Left ventricle myocardium superior (tissue), 1 donor: ENCODE results near the gene PPFIBP1. TPM values are rescaled to one million over a fixed set of nuclear protein-coding genes. Genes with fewer than 3 reads are reported as not detected.
A peak's percentile ranks its signal among the peaks of the same experiment; 100 is the strongest.

Experiments used
- ATAC-seq: fragments of 200-7000 bp; cut with Tn5 transposase; one replicate; pipeline ENCODE4 v1.9.1; 2020; ENCODE audit warnings: mild to moderate bottlenecking, moderate library complexity
- DNase-seq: peaks from one replicate; pipeline ENCODE4 v3.0.0-alpha.2; 2020
- intact Hi-C: fragments of 100-400 bp; cut with micrococcal nuclease; formaldehyde crosslinking; loops from one replicate; pipeline ENCODE4 v1.11.0; 2022
- long read RNA-seq: library from polyadenylated mRNA; unstranded; transcript quantifications from one replicate; pipeline ENCODE4 v2.0.0, GENCODE V29; 2021
- total RNA-seq: library from RNA; stranded (reverse); fragmentation: NEBNext Ultra II Directional; extraction: Animal tissue kit (Norgen Biotek cat#: 25700); gene quantifications from one replicate; pipeline ENCODE4 v1.2.1, GENCODE V29; 2021
- donor health status: DM: no; HTN: yes; CAD: no; lungs with severe emphysema.

PPFIBP1 gene
- 332 TPM for total RNA-seq
- long read RNA-seq, full-length matches to known transcripts = 6 of 182 reads
- long read RNA-seq, partial matches to known transcripts = 92 of 182 reads
- long read RNA-seq, other reads (novel, unspliced or antisense) = 84 of 182 reads

DNA sequence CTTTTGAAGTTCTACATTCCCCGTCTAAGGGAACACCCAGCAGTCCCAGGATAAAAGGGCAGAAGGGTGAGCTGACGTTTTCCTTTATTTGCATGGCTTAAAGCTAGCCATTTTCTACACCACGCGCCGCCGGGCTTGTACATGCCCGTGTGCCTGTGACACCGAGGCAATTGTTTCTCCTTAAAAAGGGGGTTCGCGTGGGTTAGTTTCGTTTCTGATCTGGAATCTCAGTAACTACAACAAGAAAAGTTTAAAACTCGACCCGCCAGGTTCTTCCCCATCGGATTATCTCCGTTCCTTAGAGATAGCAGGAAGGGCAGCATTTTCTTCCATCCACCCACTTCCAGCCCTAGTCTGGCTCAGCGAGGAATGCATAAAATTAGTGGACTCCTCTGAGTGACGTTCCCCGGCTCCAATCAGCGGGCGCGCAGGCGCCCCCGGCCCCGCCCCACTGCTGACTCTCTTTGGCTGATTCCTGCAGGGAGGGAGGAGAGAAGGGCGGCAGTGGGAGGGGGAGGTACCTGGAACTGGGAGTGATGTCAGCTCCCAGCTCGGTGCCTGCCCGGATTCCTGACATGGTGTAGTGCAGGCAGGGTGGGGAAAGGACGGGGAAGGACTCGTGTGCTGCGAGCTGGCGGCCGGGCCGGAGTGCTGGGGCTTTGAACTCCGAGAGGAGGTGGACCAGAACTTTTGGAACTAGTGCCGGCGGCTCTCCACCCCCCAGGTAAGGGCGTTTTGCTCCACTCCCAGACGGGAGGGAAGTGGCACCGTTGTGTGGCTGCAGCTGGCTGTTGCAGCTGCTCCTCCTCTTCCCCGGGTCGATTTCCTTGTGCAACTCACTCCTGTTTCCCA, at the start of gene PPFIBP1:
PPFIBP1 (plus strand) TSS at position 565 of the 852 bp plus-strand sequence. CDS start 109,191 bp downstream, outside the sequence.
- peak; percentile 98 for DNase-seq
- intact Hi-C loops = no loop called here
- ATAC-seq = peak; percentile 97

DNA sequence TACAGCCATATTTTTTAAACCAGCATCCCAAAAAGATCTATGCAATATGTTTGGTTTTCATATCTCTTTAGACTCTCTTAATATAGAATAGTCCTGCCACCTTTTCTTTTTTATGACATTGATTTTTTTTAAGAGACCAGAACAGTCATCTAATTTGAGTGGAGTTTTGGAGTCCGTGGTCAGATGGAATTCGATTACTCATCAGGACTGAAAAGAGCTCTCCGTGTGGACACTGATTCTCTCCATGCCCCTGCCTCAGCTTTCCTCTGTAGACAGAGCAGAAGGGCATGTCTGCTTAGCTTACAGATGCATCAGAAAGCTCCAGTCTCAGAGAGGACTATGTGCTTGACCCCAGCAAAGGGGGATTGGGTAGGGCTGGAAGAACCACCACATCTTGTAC, 49.7 kb upstream of the PPFIBP1 start:
- intact Hi-C loops = no loop called here
- ATAC-seq (peak; percentile 30), DNase-seq (no peak)

DNA sequence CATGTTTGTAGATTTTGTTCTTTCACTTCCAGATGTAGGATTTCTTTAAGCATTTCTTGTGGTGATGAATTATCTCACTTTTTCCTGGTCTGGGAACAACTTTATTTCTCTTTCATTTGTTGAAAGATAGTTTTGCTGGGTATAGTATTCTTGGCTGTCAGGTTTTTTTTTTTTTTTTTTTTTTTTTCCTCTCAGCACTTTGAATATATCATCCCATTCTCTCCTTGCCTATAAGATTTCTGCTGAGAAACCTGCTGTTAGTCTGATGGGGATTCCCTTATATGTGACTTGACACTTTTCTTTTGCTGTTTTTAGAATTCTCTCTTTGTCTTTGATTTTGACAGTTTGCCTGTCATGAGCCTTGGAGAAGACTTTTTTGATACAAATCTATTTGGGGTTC, 47.0 kb upstream of the PPFIBP1 start:
- ATAC-seq (no peak), DNase-seq (no peak)
- intact Hi-C loops = no loop called here

DNA sequence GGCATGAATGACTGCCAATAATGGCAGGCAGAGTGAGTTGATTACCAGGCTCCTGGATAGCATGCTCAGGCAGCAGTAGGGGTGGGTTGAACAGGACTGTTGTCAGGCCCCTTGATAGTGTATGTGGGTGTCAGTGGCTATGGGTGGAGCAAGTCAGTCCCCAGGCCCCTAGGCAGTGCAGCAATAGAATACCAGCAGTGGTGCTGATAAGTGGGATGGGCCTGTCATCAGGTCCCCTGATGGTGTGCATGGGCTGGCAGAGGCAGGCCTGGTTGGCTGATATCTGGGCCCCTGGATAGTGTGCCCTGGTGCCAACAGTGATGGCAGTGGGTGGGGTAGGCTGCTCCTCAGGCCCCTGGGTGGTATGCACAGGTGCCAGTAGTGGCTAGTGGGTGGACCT, 45.1 kb upstream of the PPFIBP1 start:
- DNase-seq (no peak), ATAC-seq (peak; percentile 64)
- intact Hi-C loops = no loop called here

DNA sequence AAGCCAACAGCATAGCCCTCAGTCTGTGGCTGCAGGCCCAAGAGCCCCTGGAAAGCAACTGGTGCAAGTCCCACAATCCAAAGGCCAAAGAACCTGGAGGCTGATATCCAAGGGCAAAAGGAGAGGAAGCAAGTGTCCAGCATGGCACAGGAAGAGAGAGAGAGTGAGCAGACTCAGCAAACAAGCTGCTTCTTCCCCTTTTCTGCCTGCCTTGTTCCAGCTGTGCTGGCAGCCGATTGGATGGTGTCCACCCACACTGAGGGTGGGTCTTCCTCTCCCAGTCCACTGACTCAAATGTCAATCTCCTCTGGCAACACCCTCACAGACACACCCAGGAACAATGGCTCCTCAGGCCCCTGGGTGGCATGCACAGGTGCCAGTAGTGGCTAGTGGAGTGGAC, 44.0 kb upstream of the PPFIBP1 start:
- ATAC-seq (no peak), DNase-seq (no peak)
- intact Hi-C loops = no loop called here

DNA sequence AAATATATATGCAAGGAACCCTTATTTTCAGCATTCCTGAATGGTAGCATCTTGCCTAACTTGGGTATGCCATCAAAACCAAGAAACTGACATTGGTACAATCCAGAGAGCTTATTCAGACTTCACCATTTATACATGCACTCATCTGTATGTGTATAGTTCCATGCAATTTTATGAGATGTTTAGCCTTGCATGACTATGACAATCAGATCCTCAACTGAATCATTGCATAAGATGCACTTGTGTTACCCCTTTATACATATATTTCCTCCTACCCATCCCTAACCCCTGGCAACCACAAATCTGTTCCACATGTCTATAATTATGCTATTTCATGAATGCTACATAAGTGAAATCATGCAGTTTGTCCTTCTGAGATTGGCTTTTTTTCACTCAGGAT, 37.0 kb upstream of the PPFIBP1 start:
- ATAC-seq = no peak
- intact Hi-C loops = no loop called here

DNA sequence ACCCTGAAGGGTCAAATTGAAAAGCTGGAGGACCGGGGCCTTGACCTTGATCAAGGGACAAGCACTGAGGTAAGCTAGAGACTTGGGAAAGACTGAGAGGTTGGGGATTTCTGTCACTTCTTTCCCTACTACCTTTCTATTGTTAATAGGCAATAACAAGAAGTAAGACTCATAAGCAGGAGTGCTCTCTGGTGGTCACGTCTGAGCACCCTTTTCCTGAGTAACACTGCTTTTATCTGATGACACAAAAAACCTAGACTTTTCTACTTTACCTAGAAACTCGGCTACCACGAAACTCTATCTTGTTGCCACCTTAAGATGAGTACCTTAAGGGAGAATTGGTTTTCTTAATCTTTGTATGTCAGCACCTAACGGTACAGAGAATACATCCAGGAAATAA, 35.5 kb upstream of the PPFIBP1 start:
- ATAC-seq = no peak
- intact Hi-C loops = no loop called here
- DNase-seq = no peak

More for the DNA sequence above, 37.0 kb upstream of the PPFIBP1 start:
- DNase-seq = no peak

DNA sequence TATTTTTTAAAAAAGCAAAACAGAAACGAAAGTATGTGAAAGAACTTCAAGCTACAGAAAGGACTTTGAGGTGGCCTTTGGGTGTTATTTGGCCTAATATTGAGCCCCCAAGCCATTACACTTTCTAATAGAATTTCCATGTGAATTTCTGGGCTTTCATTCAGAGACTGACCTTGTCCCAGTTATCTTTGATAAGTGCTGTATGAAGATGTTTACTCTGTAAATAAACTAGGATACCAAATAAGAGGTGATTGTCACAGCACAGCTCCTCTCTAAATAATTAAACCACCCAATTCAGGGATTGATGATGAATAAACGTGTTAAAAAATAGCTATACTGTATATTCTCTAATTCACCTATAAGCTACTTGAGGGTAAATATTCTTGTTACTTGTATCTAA, 32.8 kb upstream of the PPFIBP1 start:
- DNase-seq = no peak
- intact Hi-C loops = loop anchor here (10.0 kb wide), 1 partner anchor 46 kb away; the partner anchor contains the start of gene SMCO2
- no peak for ATAC-seq

DNA sequence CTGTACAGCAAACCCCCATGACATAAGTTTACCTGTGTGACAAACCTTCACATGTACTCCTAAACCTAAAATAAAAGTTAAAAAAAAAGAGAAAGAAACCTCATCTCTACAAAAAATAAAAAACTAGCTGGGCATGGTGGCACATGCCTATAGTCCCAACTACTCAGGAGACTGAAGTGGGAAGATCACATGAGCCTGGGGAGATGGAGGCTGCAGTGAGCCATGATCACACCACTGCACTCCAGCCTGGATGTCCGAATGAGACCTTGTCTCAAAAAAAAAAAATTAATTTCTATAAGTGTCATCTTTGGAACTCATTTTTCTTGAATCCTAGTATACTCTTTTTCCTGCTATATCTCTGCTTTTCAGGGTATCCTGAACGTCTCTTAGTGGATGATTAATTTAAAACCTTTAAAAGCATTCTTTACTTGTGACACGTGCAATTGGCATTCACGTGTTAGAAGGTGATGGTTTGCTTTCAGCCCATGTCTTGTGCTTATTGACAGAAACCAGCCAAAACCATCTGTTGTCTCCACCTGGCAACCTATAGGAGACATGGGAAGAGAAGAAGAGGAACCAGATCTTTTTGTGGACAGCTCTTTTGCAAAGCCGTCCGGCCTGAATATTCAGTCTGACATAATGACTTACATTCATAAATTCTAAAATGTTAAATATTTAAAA, 30.6 kb upstream of the PPFIBP1 start:
- intact Hi-C loops = loop anchor here (10.0 kb wide), 1 partner anchor 49 kb away; the partner anchor contains the start of gene SMCO2
- no peak for ATAC-seq

DNA sequence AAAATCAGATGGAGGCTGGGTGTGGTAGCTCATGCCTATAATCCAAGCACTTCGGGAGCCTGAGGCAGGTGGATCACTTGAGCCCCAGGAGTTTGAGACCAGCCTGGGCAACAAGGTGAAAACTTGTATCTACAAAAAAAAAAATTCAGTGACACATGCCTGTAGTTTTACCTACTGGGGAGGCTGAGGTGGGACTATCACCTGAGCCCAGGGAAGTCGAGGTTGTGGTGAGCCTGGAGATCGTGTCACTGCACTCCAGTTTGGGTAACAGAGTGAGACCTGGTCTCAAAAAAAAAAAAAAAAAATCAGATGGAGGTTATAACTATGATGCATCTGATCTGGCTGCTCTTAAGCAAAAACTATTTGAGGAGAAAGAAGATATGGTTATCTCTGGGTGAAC, 26.6 kb upstream of the PPFIBP1 start:
- ATAC-seq = no peak
- intact Hi-C loops = loop anchor here (10.0 kb wide), 1 partner anchor 53 kb away; the partner anchor contains the start of gene SMCO2

More for the DNA sequence above, 30.6 kb upstream of the PPFIBP1 start:
- no peak for DNase-seq

DNA sequence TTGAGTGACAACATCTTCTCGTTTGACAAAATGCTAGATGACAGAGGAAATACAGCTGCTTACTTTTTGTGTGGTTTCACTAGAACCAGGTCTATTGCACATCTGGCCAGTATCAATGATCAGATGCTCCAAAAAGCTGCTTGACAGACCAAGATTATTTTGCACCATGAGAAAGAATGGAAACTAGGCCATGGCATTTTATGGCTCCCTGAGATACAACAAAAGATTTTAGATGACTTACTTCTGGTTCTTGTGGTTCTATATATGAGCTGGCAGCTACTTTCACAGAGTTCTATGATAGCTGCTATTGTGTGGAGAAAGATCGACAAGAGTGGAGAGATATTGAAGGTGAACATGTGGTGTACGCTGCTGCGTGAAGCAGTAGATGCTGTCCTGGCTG, 25.9 kb upstream of the PPFIBP1 start:
- DNase-seq (no peak), ATAC-seq (no peak)
- intact Hi-C loops = loop anchor here (10.0 kb wide), 1 partner anchor 53 kb away; the partner anchor contains the start of gene SMCO2

More for the DNA sequence above, 26.6 kb upstream of the PPFIBP1 start:
- no peak for DNase-seq

DNA sequence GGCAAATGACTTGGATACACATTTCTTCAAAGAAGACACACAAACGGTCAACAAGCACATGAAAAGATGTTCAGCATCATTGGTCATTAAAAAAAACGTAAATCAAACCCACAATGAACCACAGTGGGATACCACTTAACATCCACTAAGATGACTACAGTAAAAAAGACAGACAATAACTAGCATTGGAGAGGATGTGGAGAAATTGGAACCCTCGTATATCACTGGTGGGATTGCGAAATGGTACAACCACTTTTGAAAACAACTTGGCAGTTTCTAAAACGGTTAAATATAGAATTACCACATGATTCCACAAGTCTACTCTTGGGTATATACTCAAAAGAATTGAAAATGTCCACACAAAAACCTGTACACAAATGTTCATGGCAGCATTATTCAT, 25.2 kb upstream of the PPFIBP1 start:
- DNase-seq (no peak), ATAC-seq (no peak)
- intact Hi-C loops = loop anchor here (10.0 kb wide), 1 partner anchor 54 kb away; the partner anchor contains the start of gene SMCO2

DNA sequence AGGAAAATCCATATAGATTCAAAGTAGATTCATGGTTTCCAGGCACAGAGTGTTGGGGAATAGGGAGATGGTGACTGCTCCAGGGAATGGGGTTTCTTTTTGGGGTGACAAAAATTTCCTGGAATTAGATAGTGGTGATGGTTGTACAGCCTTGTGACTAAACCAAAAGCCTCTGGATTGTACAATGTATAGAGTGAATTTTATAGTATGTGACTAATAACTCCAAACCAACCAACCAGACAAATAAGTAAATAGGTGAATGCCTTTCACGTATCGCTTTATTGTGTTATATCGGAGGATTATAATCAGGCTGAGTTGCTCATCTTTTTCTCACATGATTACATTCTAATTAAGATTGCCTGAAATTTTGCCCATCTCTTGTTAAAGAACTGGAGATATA, 24.6 kb upstream of the PPFIBP1 start:
- intact Hi-C loops = loop anchor here (10.0 kb wide), 1 partner anchor 55 kb away; the partner anchor contains the start of gene SMCO2
- no peak for DNase-seq
- no peak for ATAC-seq

DNA sequence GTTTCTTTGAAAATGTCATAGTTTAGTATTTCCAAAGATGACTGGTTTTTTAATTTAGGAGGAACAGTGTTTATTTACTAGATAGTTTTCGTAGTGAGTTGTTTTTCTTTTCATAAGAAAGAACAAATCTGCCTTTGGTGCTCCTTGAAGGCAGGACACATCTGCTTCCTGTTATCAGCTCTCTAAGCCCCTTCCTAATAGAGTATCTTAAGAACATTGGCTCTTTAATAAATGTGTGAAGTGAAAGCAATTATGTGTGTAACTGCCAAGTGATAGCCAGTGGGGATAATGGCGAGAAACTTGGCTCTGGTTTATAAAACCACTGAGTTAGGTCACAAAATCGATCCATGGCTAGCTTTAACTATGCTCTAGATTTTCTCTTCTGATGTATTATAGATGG, 23.5 kb upstream of the PPFIBP1 start:
- ATAC-seq = peak; percentile 31
- DNase-seq = no peak
- intact Hi-C loops = no loop called here

DNA sequence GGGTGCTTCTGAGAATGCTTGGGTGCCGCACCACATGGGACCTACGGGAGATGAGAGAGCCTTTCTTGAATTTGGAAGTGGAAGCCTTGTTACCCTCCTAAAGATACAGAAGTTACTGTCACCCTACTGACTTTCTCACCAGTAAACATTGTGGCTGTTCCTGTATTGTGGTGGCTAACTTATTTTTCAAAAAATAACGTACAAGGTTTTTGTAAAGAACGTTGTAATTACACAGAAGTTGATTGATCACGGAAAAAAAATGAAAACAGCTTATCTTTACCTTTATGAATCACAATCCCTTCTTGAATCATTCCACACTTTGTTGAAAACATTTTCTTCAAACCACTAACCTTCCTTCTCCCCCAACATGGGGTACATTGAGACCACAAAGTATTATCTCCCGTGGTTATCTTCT, 22.0 kb upstream of the PPFIBP1 start:
- DNase-seq (no peak), ATAC-seq (no peak)
- intact Hi-C loops = no loop called here

DNA sequence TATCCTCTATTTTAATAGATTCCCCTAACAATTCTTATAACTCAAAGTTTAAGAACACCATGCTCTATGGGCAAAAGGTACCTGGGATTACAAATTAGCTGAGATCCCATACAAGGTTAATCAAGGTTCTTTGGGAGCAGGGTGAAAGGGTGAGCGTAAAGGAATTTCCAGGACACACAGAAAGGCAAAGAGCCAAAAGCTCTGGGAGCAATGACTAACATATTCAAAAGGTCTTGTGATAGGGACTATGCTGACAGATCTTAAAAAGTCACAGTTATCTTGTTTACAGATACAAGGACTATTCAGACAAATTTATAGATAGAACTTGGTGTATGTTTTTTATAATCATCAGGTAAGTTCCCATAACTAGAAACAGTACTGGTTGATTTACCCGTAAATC, 19.5 kb upstream of the PPFIBP1 start:
- peak; percentile 48 for ATAC-seq
- intact Hi-C loops = no loop called here
- no peak for DNase-seq

DNA sequence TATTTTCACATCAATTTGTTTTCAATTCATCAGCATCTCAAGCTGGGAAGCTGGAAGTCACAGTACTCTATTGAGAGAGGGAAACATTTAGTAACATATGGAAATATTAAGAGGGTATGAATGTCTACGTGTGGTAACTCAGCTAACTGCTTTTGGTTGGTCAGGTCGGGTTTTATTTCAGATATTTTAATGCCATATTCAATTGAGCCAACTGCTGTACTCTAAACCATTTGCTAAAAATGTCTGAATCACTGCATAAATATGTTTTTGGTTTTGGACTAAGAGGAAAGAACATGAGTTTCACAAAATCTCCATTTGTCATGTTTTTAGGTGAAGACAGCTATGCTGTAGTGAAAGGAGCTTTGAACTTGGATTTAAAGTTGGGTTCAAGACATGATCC, 18.9 kb upstream of the PPFIBP1 start:
- intact Hi-C loops = no loop called here
- ATAC-seq = no peak
- no peak for DNase-seq

DNA sequence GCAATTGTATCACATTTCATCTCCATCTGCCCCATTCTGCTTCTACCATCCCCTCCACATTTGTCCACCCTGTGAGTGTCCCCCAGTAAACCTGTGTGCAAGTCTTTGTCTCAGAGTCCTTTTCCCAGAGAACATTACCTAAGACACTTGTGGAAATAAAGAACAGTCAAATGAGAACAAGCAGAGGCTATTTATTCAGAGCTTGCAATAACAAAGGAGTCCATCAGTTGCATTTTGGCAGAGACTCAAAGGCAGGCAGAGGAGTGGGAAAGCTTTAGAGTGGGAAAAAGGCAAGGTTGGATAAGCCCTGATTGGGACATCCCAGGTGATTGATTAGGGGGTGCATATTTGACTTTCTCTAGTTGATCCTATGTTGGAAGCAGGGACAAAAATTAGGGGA, 18.2 kb upstream of the PPFIBP1 start:
- ATAC-seq (peak; percentile 36), DNase-seq (no peak)
- intact Hi-C loops = no loop called here

DNA sequence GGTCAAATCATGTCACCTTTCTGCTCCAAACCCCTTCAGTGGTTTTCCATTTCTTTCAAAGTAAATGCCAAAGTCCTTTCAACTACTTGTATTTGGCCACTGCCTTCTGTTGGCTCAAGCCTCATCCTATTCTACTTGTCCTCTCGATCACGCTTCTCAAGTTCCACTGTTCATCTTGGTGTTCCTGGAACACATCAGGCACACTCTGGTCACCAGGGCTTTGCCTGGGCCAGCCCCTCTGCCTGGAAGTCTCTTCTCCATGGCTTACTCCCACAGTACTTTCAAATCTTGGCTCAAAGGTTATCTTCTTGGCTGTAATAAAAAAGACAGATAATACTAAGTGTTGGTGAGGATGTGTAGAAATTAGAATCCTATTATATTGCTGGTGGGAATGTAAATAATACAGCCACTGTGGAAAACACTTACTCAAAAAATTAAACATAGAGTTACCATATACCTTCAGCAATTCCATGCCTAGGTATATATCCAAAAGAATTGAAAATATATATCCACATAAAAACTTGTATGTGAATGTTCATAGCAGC, 17.3 kb upstream of the PPFIBP1 start:
- peak; percentile 94 for ATAC-seq
- DNase-seq = peak; percentile 77
- intact Hi-C loops = no loop called here
